ENCODE data around the gene ZDHHC22. TPM values are rescaled to one million over a fixed set of nuclear protein-coding genes. Genes with fewer than 3 reads are reported as not detected.

ZDHHC22 gene
- total RNA-seq, 2 donors from 2014 or later, result not detected

- H3K27ac Mint-ChIP-seq, result no peak overlapping the region
- no peaks in the 10 kb centered on the region for H3K36me3 Mint-ChIP-seq
- no peaks in the 10 kb centered on the region for H3K4me1 Mint-ChIP-seq (ENCODE audit: low read depth in 2 of 2)
- DNase-seq (ENCODE audit: low spot score), result no peak
- ATAC-seq, result no peak
- H3K9me3 Mint-ChIP-seq, result no peaks in the 10 kb centered on the region
- no peak overlapping the region for H3K4me3 Mint-ChIP-seq
- peaks cover 11 to 14% of the 10 kb centered on the region in 2 donors for H3K27me3 Mint-ChIP-seq
Measured at GRCh38 chr14:77085538-77085937, 56.1 kb downstream of the ZDHHC22 start.

DNA sequence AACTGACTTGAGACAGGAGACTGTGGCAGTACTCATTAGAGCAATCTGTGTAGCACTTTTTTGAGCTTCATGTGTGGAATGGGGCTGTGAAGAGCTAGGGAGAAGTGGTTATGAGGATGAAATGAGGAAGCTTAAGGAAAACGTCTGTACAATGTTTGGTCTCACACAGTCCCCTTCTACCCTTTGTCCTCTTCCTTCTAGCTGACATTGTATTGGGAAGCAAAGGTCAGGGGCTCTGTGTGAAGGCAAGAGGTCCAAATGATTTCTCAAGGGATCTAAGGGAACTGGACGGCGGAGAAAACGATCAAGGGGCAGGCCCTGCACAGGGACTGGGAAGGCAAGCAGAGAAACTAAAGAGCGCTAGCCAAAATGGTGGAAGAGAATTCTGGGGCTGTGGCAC is 56.6 kb downstream of the ZDHHC22 start:
- Mint-ChIP-seq H3K27me3 (peaks cover 11 to 14% of the 10 kb centered on the region in 2 donors), H3K27ac (no peak overlapping the region)

DNA sequence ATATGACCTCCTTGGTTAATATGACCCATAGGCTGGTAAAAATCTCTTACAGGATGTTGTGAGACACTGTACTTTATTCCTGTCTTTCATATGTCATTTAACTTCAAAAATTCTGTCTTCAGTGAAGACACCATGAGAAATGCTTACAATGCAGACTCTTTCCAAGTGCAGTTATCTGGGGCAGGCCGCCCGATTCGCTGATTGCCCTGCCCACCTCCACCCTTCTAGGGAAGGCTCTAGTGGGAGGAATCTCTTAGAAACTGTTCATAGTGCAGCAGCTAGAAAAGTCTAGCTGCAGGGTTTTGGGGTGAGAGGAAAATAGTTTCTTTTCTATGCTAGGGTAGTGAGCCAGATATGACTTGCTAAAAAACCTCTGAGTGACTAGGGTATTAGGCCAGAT is 58.5 kb downstream of the ZDHHC22 start:
- no peaks in the 10 kb centered on the region for H3K4me1 Mint-ChIP-seq (ENCODE audit: low read depth in 2 of 2)
- no peak for DNase-seq (ENCODE audit: low spot score)
- H3K4me3 Mint-ChIP-seq, result no peak overlapping the region
- peaks cover 7 to 9% of the 10 kb centered on the region in 2 donors for H3K27me3 Mint-ChIP-seq
- peaks cover 5% of the 10 kb centered on the region for H3K36me3 Mint-ChIP-seq
- H3K27ac Mint-ChIP-seq, result no peak overlapping the region
- no peaks in the 10 kb centered on the region for H3K9me3 Mint-ChIP-seq
- no peak for ATAC-seq

More for the DNA sequence above, 56.6 kb downstream of the ZDHHC22 start:
- Mint-ChIP-seq H3K36me3 (peaks cover 4% of the 10 kb centered on the region), H3K4me3 (no peak overlapping the region), H3K9me3 (no peaks in the 10 kb centered on the region), H3K4me1 (ENCODE audit: low read depth in 2 of 2) (no peaks in the 10 kb centered on the region)
- no peak for DNase-seq (ENCODE audit: low spot score)
- ATAC-seq, result no peak

DNA sequence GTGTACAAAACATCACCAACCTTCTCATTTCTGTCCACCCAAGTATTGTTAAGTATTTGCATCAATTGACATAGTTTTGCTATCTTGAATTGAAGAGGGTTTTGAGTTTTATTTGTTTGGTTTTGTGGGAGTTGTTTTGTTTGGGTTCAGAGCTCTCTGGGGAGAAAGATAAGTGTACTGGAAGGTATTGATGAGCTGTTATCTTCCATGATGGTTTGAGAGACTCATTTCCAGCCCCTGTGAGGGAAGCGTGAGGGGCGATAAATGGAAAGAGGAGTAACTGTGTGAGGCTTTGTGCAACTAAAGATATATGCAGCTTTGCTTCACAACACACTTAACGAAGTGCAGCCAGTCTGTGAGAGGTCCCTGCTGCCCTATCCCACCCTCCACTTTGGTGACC is 59.2 kb downstream of the ZDHHC22 start:
- DNase-seq (ENCODE audit: low spot score), result no peak
- Mint-ChIP-seq H3K4me3 (no peak overlapping the region), H3K27me3 (peaks cover 4 to 9% of the 10 kb centered on the region in 2 donors), H3K4me1 (ENCODE audit: low read depth in 2 of 2) (no peaks in the 10 kb centered on the region), H3K27ac (no peak overlapping the region), H3K9me3 (no peaks in the 10 kb centered on the region), H3K36me3 (peaks cover 5% of the 10 kb centered on the region)
- ATAC-seq, result no peak

Other genes with a start within 250 kb of the ZDHHC22 start
- 10 to 100 TPM; 18.0 to 28.9 TPM for gene IRF2BPL, start 113.1 kb downstream of the ZDHHC22 start, total RNA-seq
- gene CIPC, start 43.5 kb downstream of the ZDHHC22 start, total RNA-seq, result 10 to 100 TPM; 11.8 to 19.6 TPM
- gene TMEM63C, start 40.0 kb upstream of the ZDHHC22 start, total RNA-seq, result under 1 TPM; 0.12 to 0.84 TPM
- not detected for gene NGB, start 129.4 kb upstream of the ZDHHC22 start, total RNA-seq
- 10 to 100 TPM; 16.1 to 33.1 TPM for gene POMT2, start 179.1 kb upstream of the ZDHHC22 start, total RNA-seq
- gene GSTZ1, start 179.2 kb upstream of the ZDHHC22 start, total RNA-seq, result 10 to 100 TPM in 1 of 2 donors, 1 to 10 TPM in 1; 6.5 to 11.6 TPM
- 10 to 100 TPM; 23.3 to 25.0 TPM for gene TMED8, start 235.3 kb upstream of the ZDHHC22 start, total RNA-seq
- gene SAMD15, start 235.6 kb upstream of the ZDHHC22 start, total RNA-seq, result under 1 TPM; 0.43 to 0.50 TPM

Measured in natural killer cell treated with Interleukin-12 subunit alpha and Interleukin-12 subunit beta and Interleukin-15 and Interleukin-18, amount 100 ng/mL, for 72 hours (primary cell).